SK-N-MC (cell line): ENCODE measurements around the gene PKM.

ENCODE experiments used
- EZH2 ChIP-seq: fragments of 200-600 bp; sonication (generic); IDR thresholded peaks from one replicate; pipeline ENCODE4 v1.6.1; 2017; ENCODE audit warnings: antibody characterized with exemption
- FOXP2 ChIP-seq: optimal IDR thresholded peaks from 2 replicates; pipeline ENCODE3; 2011; ENCODE audit warnings: mild to moderate bottlenecking, moderate library complexity; ENCODE audit not compliant: insufficient read depth; ENCODE audit errors: extremely low read length, control extremely low read depth
- POLR2AphosphoS5 ChIP-seq: IDR thresholded peaks from 2 replicates; pipeline ENCODE4 v1.6.1; 2012; ENCODE audit warnings: mild to moderate bottlenecking, low read depth, low read length, borderline replicate concordance

- TF ChIP-seq POLR2AphosphoS5 (no peak), EZH2 (no peak), FOXP2 (no peak)
Observed at GRCh38 chr15:72168808-72169190, 62.2 kb downstream of the PKM start.
